Measurements from ENCODE around the gene CXXC5.
A peak's percentile ranks its signal among the peaks of the same experiment; 100 is the strongest.
"Not testable (repeated sequence)": the region's sequence is repeated elsewhere in the genome, so short reads cannot be mapped to it uniquely, and the experiment has no call there.

Gene CXXC5

GRCh38 chr5:139648205-139649081 is at the start of gene CXXC5:
TSS of gene CXXC5 (plus strand) at chr5:139648349. CDS start at chr5:139680524, 32,175 bp downstream.
- DNase-seq (ENCODE audit: low spot score) = peak; percentile 93

GRCh38 chr5:139598601-139598965 is 49.6 kb upstream of the CXXC5 start:
- not testable (repeated sequence) for DNase-seq (ENCODE audit: low spot score)

GRCh38 chr5:139600336-139600949 is 47.7 kb upstream of the CXXC5 start:
- DNase-seq (ENCODE audit: low spot score) = no peak

- DNase-seq (ENCODE audit: low spot score) = no peak
Observed at GRCh38 chr5:139601429-139601828, 46.7 kb upstream of the CXXC5 start.

DNA sequence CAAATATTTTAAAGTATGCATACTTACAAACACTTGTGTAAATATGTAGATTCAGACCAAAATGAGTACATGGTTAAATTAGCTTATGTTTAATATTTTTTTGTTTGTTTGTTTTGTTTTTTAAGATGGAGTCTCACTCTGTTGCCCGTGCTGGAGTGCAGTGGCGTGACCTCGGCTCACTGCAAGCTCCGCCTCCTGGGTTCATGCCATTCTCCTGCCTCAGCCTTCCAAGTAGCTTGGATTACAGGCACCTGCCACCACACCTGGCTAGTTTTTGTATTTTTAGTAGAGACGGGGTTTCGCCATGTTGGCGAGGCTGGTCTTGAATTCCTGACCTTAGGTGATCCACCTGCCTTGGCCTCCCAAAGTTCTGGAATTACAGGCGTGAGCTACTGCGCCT is 46.2 kb upstream of the CXXC5 start:
- DNase-seq (ENCODE audit: low spot score) = not testable (repeated sequence)

DNA sequence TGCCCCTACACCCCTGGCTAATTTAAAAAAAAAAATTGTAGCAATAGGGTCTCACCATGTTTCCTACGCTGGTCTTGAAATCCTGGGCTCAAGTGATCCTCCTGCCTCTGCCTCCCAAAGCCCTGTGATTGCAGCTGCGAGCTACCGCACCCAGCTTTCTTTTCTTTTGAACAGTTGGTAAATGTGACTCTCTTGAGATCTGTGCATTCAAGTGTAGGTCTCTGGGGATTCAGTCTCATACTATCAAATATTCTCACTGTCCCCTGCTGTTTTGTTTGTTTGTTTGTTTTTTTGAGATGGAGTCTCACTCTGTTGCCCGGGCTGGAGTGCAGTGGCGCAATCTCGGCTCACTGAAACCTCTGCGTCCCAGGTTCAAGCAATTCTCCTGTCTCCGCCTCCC is 42.3 kb upstream of the CXXC5 start:
- DNase-seq (ENCODE audit: low spot score) = no peak

DNA sequence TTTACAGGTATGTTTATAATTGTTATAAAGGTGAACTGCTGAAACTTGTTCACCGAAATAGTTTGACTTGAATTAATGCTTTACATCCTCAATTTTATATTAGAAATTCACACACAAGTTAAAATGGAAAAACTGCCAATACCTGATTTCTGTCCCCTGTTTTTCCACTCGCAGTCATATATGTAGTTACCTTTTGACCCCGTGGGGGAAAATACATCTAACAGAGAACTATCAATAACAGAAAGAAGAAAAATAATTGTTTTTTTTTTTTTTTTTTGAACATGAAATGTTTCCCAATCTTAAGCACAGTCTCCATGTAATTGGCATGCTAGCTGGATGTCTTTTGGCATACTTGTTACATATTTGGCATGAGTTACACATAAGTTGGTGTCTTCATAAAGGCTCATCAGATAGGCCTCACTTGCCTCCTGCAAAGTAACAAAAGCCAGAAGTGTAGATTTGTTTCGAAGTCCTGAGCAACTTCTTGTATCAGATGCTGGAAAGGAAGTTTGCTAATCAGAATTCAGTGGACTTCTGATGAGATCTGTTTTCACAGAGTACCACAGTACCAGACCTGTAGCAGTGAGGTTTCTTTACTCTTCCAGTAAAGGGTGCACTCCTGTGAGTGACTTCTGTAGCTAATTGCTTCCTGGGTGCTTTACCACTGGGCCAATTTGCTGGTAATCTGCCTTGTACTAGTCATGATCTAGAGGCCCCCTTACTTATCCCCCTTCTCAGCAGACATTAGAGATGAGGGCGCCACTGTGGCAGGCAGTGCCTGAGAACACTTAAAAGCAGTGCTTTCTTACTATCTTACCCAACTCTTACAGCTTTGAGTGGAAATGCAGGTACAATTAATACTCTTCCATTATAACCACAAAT is 36.2 kb upstream of the CXXC5 start:
- no peak for DNase-seq (ENCODE audit: low spot score)

- no peak for DNase-seq (ENCODE audit: low spot score)
Observed at GRCh38 chr5:139619861-139620260, 28.3 kb upstream of the CXXC5 start.

GRCh38 chr5:139625398-139625797 is 22.8 kb upstream of the CXXC5 start:
- not testable (repeated sequence) for DNase-seq (ENCODE audit: low spot score)

- no peak for DNase-seq (ENCODE audit: low spot score)
Observed at GRCh38 chr5:139630855-139631254, 17.3 kb upstream of the CXXC5 start.

- no peak for DNase-seq (ENCODE audit: low spot score)
Observed at GRCh38 chr5:139631520-139632165, 16.5 kb upstream of the CXXC5 start.

- DNase-seq (ENCODE audit: low spot score) = peak; percentile 86
Observed at GRCh38 chr5:139633295-139634027, 14.7 kb upstream of the CXXC5 start.

- DNase-seq (ENCODE audit: low spot score) = no peak
Observed at GRCh38 chr5:139634028-139634325, 14.2 kb upstream of the CXXC5 start.

DNA sequence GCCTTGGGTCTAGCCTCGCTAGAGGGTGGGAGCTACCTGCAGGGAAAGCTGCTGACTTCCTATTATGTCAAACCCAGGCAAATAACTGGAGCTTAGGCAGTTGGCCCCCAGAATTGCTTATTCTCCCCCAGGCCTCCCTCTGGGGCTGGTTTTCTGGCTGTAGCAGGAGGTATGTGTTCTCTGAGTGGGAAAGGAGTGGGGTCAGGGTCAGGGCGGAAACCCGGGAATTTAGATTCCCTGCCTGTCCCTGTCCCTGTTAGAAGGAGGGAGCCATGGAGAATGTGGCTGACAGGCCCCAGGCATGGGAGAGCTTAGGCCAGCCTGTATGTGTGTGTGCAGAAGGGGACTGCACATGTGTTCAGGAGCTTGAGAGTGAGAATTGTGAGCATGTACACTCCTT is 13.6 kb upstream of the CXXC5 start:
- DNase-seq (ENCODE audit: low spot score) = no peak

GRCh38 chr5:139635191-139635590 is 13.0 kb upstream of the CXXC5 start:
- DNase-seq (ENCODE audit: low spot score) = no peak

GRCh38 chr5:139635606-139636206 is 12.4 kb upstream of the CXXC5 start:
- DNase-seq (ENCODE audit: low spot score) = peak; percentile 58

DNA sequence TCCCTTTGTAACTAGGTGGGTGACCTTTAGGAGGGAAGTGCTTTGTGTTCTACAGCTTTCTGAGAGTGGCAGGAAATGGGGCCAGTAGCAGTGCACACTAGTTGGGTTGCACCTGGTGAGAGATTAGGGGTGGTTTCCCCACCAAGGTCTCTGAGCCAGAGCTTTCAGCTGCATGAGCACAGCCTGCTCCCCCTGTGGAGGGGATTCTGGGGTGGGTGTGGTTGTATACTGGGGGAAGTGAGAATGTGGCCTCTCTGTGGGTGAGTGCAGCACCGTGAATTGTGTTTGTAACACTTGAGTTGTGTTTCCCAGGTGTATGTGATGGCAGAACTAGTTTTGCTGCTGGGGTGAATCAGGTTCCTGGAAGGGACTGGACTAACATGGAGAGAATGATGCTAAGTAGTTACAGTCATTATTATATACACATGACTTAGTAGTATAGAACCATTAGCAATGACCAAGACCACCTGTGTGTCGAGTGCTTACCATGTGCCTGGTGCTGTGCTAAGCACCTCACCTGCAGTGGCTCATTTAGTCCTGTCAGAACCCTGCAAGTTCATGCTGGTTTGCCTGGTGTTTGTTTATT is 11.8 kb upstream of the CXXC5 start:
- no peak for DNase-seq (ENCODE audit: low spot score)

DNA sequence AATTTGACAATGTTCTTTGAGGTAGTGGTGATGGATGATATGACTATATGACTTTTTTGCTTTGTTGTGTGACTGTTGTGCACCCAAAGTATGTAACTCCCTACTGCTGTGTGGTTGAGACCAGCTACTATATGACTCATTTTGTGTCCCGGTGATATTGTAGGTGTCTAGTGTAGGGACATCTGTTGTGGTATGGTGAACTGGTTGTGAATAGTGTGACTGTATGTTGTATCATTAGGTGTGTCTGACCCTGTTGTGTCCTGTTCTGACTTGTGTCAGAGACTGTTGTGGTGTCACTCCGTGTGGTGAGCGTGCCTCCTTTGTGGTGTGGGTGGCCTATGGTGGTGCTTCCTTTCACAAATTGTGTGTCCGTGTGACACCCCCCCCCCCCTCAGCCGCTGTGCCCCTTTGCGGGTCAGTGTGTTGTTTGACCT is 11.2 kb upstream of the CXXC5 start:
- DNase-seq (ENCODE audit: low spot score) = no peak

- DNase-seq (ENCODE audit: low spot score) = peak; percentile 90
Observed at GRCh38 chr5:139637438-139638089, 10.6 kb upstream of the CXXC5 start.

GRCh38 chr5:139638090-139638735 is 9.9 kb upstream of the CXXC5 start:
- DNase-seq (ENCODE audit: low spot score) = peak; percentile 71

Measured in ecto neural progenitor cell (in vitro differentiated cells).